Activated naive CD8-positive, alpha-beta T cell (primary cell): Measurements from ENCODE around the gene KIF6.
"Not testable (repeated sequence)": the region's sequence is repeated elsewhere in the genome, so short reads cannot be mapped to it uniquely, and the experiment has no call there.

Source experiments
- H3K27ac Mint-ChIP-seq: one replicate; pipeline ENCODE4 v1.8.0; 2021; ENCODE audit warnings: mixed read lengths
- H3K27me3 Mint-ChIP-seq: one replicate; pipeline ENCODE4 v1.8.0; 2021; ENCODE audit warnings: mixed read lengths
- H3K36me3 Mint-ChIP-seq: one replicate; pipeline ENCODE4 v1.8.0; 2021; ENCODE audit warnings: mixed read lengths
- H3K4me1 Mint-ChIP-seq: one replicate; pipeline ENCODE4 v1.8.0; 2021; ENCODE audit warnings: low read depth, mixed read lengths
- H3K4me3 Mint-ChIP-seq: one replicate; pipeline ENCODE4 v1.8.0; 2021; ENCODE audit warnings: mild to moderate bottlenecking, mixed read lengths
- H3K9me3 Mint-ChIP-seq: one replicate; pipeline ENCODE4 v1.8.0; 2021; ENCODE audit warnings: low read depth, mixed read lengths

KIF6 gene

DNA sequence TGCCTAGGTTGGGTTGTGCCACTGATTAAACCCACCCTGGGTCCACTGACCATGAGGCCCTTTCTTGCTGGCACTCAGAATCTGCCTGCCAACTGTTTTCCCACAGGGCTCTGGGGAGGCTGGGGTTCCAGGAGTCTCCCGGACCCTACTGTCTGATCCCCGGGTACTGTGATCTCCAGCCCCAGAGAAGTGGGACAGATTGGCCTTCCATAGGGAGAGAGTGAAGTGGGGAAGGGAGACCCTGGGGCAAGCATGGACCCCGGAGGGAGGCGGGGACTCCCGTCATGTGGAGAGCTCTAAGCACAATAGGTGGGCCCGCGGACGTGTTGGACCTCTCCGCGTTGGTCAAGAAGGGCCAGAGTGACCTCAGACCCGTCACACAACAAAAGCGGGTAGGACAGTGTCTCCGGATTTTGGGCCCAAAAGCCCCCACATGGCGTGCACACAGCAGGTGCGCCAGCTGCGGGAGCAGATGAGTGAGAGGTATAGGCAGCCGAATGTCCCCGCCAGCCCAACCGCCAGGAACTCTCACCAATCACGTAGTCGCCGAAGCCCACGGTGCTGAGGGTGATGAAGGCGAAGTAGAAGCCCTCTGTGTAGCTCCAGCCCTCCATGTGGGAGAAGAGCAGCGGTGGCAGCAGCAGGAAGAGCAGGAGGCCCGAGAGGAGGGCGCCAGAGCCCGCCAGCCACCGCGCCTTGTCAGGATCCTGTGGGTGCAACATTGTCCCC is 421.6 kb downstream of the KIF6 start:
- Mint-ChIP-seq H3K27ac (no peak overlapping the region), H3K4me1 (peaks cover 6% of the 10 kb centered on the region), H3K4me3 (no peak overlapping the region)

DNA sequence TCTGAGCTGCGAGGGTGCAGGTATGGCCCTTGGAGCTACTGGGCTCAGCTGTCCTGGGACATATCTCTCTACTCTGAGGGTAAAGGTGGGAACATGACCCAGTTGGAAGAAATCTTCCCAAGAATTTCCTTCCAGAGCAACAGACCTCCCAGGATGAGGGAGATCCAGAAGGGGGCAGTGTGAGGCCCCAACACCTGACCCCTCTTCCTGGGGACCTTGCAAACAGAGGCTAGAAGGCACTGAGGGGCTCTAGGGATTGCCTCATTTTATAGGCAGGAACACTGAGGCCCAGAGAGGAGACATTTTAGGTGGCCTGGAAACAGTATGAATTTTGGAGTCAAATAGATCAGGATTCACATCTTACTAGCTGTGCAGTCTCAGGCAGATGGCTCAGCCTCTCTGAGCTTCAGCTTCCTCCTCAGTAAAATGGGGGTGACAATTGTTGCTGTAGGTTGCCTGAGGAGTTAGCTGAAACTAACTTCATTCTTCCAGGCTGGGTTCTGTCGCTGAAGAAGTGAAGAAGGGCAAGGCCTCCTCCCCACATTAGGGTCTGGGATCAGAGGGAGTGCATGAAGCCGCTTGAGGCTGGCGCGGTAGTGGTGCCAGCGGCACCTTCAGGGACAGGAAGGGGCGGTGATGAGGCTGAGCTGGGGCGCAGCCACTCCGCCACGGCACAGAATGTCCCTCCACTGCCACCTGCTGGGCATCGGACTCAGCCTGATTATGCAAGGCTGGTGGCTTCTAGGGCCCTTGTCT is 422.4 kb downstream of the KIF6 start:
- H3K27ac Mint-ChIP-seq, result no peak overlapping the region

More for the DNA sequence above, 421.6 kb downstream of the KIF6 start:
- H3K9me3 Mint-ChIP-seq, result no peaks in the 10 kb centered on the region
- no peaks in the 10 kb centered on the region for H3K27me3 Mint-ChIP-seq
- H3K36me3 Mint-ChIP-seq, result no peaks in the 10 kb centered on the region

DNA sequence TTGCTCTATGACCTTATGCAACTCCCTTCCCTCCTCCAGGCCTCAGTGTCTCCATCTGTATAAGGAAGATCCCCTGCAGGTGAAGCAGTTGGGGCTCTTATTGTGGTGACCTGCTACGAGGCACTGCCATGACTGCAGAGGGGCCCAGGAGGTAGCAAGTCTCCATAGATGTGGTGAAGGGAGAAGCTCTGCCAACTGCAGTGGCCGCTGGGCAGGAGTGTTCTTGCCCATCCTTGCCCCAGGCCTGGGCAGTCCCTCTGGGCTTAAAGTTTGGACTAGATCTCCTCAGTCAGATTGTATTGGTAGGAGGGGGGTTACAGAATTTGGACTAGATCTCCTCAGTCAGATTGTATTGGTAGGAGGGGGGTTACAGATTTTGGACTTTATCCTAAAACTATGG is 423.2 kb downstream of the KIF6 start:
- H3K4me3 Mint-ChIP-seq, result no peak overlapping the region
- H3K36me3 Mint-ChIP-seq, result no peaks in the 10 kb centered on the region
- H3K9me3 Mint-ChIP-seq, result no peaks in the 10 kb centered on the region
- no peaks in the 10 kb centered on the region for H3K27me3 Mint-ChIP-seq
- no peak overlapping the region for H3K27ac Mint-ChIP-seq
- H3K4me1 Mint-ChIP-seq, result peaks cover 6% of the 10 kb centered on the region

More for the DNA sequence above, 422.4 kb downstream of the KIF6 start:
- Mint-ChIP-seq H3K27me3 (no peaks in the 10 kb centered on the region), H3K4me3 (peak overlapping the region; percentile 24), H3K4me1 (peaks cover 6% of the 10 kb centered on the region), H3K36me3 (no peaks in the 10 kb centered on the region), H3K9me3 (no peaks in the 10 kb centered on the region)

DNA sequence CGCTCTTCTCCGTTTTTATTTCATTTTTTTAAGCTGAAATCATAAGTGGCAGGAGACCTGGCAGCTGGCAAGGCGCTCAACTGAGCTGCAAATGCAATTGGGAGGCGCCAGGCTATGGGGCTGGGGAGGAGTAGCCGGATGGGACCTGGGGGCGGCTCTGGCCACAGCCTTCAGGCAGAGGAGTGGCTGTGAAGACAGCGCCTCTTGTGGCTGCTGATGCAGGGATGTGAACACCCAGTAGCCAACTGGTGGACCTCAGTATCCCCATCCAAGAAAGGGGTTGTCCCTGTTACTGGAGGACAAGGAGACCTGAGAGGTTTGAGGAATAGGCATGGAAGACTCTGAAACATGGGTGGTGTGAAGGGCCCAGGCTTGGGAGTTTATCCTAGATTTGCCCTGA is 423.6 kb downstream of the KIF6 start:
- Mint-ChIP-seq H3K27me3 (no peaks in the 10 kb centered on the region), H3K4me3 (no peak overlapping the region), H3K9me3 (no peaks in the 10 kb centered on the region), H3K27ac (no peak overlapping the region), H3K36me3 (no peaks in the 10 kb centered on the region), H3K4me1 (peaks cover 6% of the 10 kb centered on the region)

DNA sequence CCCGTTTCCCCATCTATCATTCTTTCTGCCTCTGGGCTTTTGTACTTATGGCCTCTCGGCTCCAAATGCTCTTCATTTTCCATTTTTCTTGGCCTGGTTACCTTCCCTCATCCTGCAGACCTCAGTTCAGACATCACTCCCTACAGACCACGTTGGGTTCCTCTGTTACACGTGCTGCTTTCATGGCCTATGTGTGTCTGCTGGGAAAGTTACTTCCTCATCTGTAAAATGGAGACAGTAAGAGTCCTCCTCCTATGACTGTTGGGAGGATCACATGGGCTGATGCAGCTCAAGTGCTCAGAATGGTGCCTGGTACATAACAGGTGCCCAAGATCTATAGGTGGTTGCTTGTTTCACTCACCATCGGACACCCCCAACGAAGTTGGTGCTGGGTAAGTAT is 424.5 kb downstream of the KIF6 start:
- Mint-ChIP-seq H3K4me1 (peaks cover 6% of the 10 kb centered on the region), H3K4me3 (no peak overlapping the region), H3K9me3 (no peaks in the 10 kb centered on the region), H3K36me3 (no peaks in the 10 kb centered on the region), H3K27ac (no peak overlapping the region), H3K27me3 (no peaks in the 10 kb centered on the region)

DNA sequence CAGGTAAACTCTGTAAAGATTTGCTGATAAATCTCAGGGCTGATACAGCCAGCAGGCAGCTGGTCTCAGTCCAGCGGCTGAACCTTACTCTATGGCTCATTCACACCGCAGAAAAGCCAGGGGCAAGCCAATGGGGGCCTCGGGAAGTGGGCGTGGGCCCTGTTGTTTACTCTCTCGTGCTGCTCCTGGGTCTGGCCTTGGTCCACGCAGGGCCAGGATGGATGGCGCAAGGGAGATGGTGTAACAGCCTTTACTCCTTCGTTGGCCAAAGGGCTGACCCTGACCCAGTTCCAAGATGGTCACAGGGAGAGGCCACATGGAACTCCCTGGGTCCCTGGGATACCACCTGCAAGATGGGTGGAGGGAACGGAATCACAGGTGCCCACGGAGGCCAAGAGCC is 427.1 kb downstream of the KIF6 start:
- peaks cover 5% of the 10 kb centered on the region for H3K4me1 Mint-ChIP-seq
- no peak overlapping the region for H3K27ac Mint-ChIP-seq
- H3K9me3 Mint-ChIP-seq, result no peaks in the 10 kb centered on the region
- no peaks in the 10 kb centered on the region for H3K27me3 Mint-ChIP-seq
- no peak overlapping the region for H3K4me3 Mint-ChIP-seq
- H3K36me3 Mint-ChIP-seq, result no peaks in the 10 kb centered on the region

DNA sequence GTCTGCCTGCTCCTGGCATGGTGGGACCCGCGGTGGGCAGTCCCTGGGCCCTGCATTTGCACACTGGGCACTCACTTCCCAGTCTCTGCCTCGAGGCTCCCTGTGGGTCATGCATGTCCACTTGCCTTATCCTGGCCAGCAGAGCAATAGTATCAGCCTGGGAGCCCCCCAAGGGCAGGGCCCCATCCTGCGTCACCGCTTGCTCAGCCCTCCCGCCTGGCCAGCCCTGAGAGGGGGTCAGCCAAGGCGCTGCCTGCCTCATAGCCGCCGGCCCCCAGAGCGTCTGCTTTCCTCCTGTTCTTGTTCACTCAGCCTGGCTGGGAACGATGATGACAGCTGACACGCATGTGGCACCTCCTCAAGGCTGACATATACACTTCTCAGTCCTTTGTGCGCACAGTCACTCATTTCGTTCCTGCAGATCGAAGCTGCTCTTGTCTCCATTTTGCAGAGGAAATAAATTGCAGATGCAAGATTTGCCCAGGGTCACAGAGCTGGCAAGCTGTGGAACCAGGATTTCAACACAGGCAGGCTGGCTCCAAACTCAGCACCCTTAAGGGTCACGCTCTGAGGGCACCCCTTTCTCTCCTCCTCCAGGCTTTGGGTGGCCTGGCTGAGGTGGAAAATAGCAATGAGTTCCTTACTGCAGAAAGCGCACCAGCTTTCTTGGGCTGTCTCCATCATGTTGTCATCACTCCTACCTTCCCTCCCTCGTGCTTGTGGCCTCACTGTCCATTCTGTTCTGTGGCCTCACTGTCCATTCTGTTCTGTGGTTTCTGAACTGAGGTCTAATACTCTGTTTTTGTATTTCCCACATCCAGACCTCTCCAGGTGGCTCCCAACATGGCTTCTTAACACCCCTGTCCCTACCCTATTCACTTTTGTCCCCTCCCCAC is 428.2 kb downstream of the KIF6 start:
- Mint-ChIP-seq H3K27me3 (no peaks in the 10 kb centered on the region), H3K4me1 (no peaks in the 10 kb centered on the region), H3K36me3 (no peaks in the 10 kb centered on the region), H3K27ac (no peak overlapping the region), H3K4me3 (no peak overlapping the region), H3K9me3 (no peaks in the 10 kb centered on the region)

DNA sequence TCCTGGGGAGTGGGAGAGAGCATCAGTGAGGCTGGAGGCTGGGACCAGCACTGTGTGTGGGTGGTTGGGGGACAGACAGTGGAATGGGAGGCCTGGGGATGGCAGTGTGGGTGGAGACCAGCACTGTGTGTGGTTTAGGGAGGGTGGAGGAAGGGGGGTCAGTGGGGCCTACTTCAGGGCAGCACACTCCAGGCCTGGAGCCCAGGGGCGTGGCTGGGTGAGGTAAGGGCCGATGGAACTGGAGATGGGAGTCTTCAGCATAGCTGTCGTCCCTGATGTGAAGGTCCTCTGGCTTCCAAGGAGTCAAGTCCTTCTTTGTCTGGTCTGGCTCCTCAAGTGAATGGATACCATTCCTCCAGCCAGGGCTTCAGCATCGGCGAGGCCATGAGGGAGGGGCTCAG is 429.6 kb downstream of the KIF6 start:
- Mint-ChIP-seq H3K27me3 (no peaks in the 10 kb centered on the region), H3K4me1 (no peaks in the 10 kb centered on the region), H3K27ac (no peak overlapping the region)

DNA sequence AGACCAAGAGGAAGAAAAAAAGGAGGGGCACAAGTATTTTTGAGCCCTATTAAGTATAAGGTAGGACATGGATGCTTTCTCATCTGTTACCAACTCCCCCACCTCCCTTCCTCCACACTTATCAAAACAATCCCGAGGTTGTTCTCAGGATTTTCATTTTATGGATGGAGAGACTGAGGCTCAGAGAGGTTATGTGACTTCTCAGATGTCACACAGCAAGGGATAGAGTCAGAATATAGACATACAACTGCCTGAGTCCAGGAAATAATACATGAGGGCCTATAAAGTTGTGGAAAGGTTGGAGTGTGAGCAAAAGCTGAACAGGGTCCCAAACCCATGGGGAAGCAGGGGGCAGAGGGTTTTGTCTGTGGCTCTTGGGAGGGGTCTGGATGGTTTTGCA is 430.3 kb downstream of the KIF6 start:
- Mint-ChIP-seq H3K27ac (no peak overlapping the region), H3K4me1 (no peaks in the 10 kb centered on the region), H3K9me3 (no peaks in the 10 kb centered on the region), H3K36me3 (no peaks in the 10 kb centered on the region), H3K27me3 (no peaks in the 10 kb centered on the region), H3K4me3 (no peak overlapping the region)

More for the DNA sequence above, 429.6 kb downstream of the KIF6 start:
- H3K36me3 Mint-ChIP-seq, result no peaks in the 10 kb centered on the region
- H3K4me3 Mint-ChIP-seq, result no peak overlapping the region
- H3K9me3 Mint-ChIP-seq, result no peaks in the 10 kb centered on the region

DNA sequence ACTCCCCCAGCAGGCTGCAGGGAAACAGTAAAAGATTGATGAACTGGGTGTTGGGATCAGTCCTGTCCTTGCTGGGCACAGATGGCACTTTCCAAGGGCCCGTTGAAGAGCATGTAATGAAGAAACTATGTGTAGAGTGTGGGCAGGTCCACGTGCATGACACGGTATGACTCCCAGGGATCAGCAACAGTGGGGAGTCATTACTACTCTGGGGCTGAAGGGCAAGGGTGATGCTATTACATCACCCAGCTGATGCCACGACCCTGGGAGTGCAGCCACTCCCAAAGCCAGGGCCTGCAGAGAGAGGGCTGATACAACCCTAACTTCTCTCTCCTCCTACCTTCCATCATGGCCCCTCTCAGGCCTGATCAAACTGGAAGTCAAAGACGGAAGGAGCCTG is 431.1 kb downstream of the KIF6 start:
- no peaks in the 10 kb centered on the region for H3K4me1 Mint-ChIP-seq
- H3K27me3 Mint-ChIP-seq, result no peaks in the 10 kb centered on the region
- no peaks in the 10 kb centered on the region for H3K36me3 Mint-ChIP-seq
- no peak overlapping the region for H3K27ac Mint-ChIP-seq
- H3K9me3 Mint-ChIP-seq, result no peaks in the 10 kb centered on the region
- no peak overlapping the region for H3K4me3 Mint-ChIP-seq

DNA sequence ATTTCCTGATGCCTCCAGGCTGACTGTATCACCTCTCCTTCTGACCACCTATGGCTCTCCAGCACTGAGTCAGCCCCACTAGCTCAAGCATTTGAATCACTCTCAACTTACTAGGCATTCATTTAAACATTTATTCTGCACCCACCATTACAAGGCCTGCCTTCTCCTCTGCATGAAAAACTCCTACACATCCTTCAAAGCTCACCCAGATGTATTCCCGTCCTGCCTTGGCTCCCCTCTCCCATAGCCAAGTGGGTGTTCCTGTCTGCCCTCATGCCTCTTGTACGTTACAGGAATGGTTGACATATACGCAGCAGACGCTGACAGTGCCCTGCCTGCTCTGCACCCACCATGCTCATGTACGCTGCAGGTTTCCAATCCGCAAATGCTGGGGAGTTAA is 432.6 kb downstream of the KIF6 start:
- no peak overlapping the region for H3K27ac Mint-ChIP-seq
- H3K9me3 Mint-ChIP-seq, result no peaks in the 10 kb centered on the region
- no peaks in the 10 kb centered on the region for H3K36me3 Mint-ChIP-seq
- H3K4me3 Mint-ChIP-seq, result no peak overlapping the region
- no peaks in the 10 kb centered on the region for H3K27me3 Mint-ChIP-seq
- H3K4me1 Mint-ChIP-seq, result no peaks in the 10 kb centered on the region

DNA sequence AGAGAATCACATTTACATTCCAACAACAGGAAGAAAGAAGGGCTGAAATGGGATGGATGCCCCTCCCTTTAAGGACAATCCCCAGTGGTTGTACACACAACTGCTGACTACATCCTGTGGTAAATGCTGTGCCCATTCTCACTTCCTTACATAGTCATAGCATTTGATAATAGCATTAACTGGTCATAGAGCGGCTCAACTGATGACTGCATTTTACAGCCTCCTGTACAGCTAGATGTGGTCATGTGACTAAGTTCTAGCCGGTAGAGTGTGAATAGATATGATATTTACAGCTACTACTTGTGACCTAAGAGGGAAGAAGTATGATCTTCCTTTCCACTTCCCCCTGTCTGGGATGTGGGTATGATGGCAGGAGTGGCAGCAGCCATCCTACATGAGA is 435.7 kb downstream of the KIF6 start:
- no peaks in the 10 kb centered on the region for H3K9me3 Mint-ChIP-seq
- H3K27me3 Mint-ChIP-seq, result no peaks in the 10 kb centered on the region
- no peak overlapping the region for H3K4me3 Mint-ChIP-seq
- H3K27ac Mint-ChIP-seq, result no peak overlapping the region
- no peaks in the 10 kb centered on the region for H3K36me3 Mint-ChIP-seq
- H3K4me1 Mint-ChIP-seq, result no peaks in the 10 kb centered on the region

DNA sequence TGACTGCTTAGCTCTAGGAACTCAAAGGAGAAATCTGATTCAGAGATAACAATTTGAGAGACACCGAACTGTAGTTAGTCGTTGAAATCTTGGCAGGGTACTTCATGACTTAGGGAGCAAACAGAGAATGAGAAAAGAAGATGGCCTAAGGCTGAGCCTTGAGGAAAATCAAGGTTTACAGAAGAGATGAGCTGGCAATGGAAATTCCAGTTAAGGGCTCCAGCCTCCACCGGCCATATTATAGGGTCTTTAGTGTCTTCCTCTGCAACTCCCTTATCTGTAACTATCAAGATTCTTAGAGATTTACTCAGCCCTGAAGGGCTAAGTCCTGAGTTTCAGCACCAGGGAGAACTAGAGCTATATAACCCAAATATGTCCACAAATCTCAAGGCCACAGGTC is 437.6 kb downstream of the KIF6 start:
- Mint-ChIP-seq H3K4me1 (no peaks in the 10 kb centered on the region), H3K36me3 (no peaks in the 10 kb centered on the region), H3K27ac (no peak overlapping the region), H3K4me3 (no peak overlapping the region), H3K9me3 (no peaks in the 10 kb centered on the region), H3K27me3 (no peaks in the 10 kb centered on the region)

DNA sequence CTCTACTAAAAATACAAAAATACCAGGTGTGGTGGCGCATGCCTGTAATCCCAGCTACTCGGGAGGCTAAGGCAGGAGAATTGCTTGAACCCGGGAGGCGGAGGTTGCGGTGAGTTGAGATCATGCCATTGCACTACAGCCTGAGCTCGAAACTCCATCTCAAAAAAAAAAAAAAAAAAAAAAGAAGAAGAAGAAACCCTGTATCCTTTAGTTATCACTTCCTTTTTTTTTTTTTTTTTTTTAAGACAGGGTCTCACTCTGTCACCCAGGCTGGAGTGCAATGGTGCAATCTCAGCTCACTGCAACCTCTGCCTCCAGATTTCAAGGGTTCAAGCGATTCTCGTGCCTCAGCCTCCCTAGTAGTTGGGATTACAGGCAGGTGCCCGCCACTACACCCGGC is 438.6 kb downstream of the KIF6 start:
- not testable (repeated sequence) for H3K27me3 Mint-ChIP-seq, H3K4me1 Mint-ChIP-seq, H3K9me3 Mint-ChIP-seq, H3K27ac Mint-ChIP-seq, H3K4me3 Mint-ChIP-seq, H3K36me3 Mint-ChIP-seq

DNA sequence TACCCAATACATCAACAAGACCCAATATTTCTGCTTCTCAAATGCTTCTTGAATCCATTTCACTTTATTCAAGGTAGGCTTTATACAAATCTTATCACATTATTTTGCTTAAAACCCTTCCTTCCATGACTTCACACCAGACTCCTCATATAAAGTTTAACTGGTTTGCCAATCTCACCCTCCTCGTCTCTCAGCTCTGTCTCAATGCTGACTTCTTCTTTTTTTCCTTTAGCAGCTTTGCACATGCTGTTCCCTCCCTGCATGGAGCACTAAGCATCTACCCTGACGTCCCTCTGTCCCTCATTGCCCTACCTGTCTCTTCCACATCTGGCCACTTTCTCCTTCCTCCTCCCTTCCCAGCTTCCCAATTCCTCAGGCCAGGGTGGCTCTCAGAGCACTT is 442.4 kb downstream of the KIF6 start:
- H3K36me3 Mint-ChIP-seq, result no peaks in the 10 kb centered on the region
- no peaks in the 10 kb centered on the region for H3K4me1 Mint-ChIP-seq
- H3K27ac Mint-ChIP-seq, result no peak overlapping the region
- H3K9me3 Mint-ChIP-seq, result no peaks in the 10 kb centered on the region
- H3K4me3 Mint-ChIP-seq, result no peak overlapping the region
- H3K27me3 Mint-ChIP-seq, result no peaks in the 10 kb centered on the region
